Stomach smooth muscle (tissue), 2 donors: ENCODE results near the gene EHF.

Source experiments
- H3K27ac ChIP-seq: one replicate; pipeline ENCODE4 v1.7.0; 2013; ENCODE audit warnings: mild to moderate bottlenecking, low read length, inconsistent platforms
- H3K27me3 ChIP-seq, 2 donors: one replicate each; pipeline ENCODE4 v1.7.0; 2013; ENCODE audit warnings: low read length in 2 of 2; ENCODE audit not compliant: insufficient read depth in 2 of 2, control insufficient read depth in 1 of 2
- H3K36me3 ChIP-seq, 2 donors: one replicate each; pipeline ENCODE4 v1.7.0; 2013; ENCODE audit warnings: low read length in 2 of 2; ENCODE audit not compliant: control insufficient read depth in 2 of 2, insufficient read depth in 2 of 2
- H3K4me1 ChIP-seq: one replicate; pipeline ENCODE4 v1.7.0; 2013; ENCODE audit warnings: low read length; ENCODE audit not compliant: control insufficient read depth, insufficient read depth
- H3K4me3 ChIP-seq, 2 donors: one replicate each; pipeline ENCODE4 v1.7.0; 2013; ENCODE audit warnings: low read length in 2 of 2
- H3K9ac ChIP-seq, 2 donors: one replicate each; pipeline ENCODE4 v1.7.0; 2013; ENCODE audit warnings: low read length in 2 of 2, mild to moderate bottlenecking in 1 of 2
- H3K9me3 ChIP-seq, 2 donors: one replicate each; pipeline ENCODE4 v1.7.0; 2013; ENCODE audit warnings: low read length in 2 of 2; ENCODE audit not compliant: control insufficient read depth in 2 of 2
- donor health status: healthy.
- donor health status: Pancreatic carcinoma.

Gene EHF

GRCh38 chr11:34644669-34645406 lies 23.9 kb downstream of the EHF start:
- H3K36me3 ChIP-seq, result no peaks in the 10 kb centered on the region
- H3K4me1 ChIP-seq, result no peaks in the 10 kb centered on the region
- no peak overlapping the region for H3K27ac ChIP-seq

GRCh38 chr11:34646431-34646830 lies 25.5 kb downstream of the EHF start:
- no peaks in the 10 kb centered on the region for H3K4me1 ChIP-seq
- no peak overlapping the region for H3K4me3 ChIP-seq
- H3K9me3 ChIP-seq, result no peaks in the 10 kb centered on the region
- peaks cover 0 to 4% of the 10 kb centered on the region in 2 donors for H3K27me3 ChIP-seq
- no peaks in the 10 kb centered on the region for H3K36me3 ChIP-seq
- H3K27ac ChIP-seq, result no peak overlapping the region
- no peak overlapping the region for H3K9ac ChIP-seq

More at GRCh38 chr11:34644669-34645406, 23.9 kb downstream of the EHF start:
- Histone ChIP-seq H3K9ac (no peak overlapping the region), H3K9me3 (no peaks in the 10 kb centered on the region), H3K4me3 (no peak overlapping the region), H3K27me3 (peaks cover 0 to 2% of the 10 kb centered on the region in 2 donors)

- no peaks in the 10 kb centered on the region for H3K36me3 ChIP-seq
- H3K27me3 ChIP-seq, result peaks cover 0 to 4% of the 10 kb centered on the region in 2 donors
- H3K9me3 ChIP-seq, result no peaks in the 10 kb centered on the region
Measured at GRCh38 chr11:34647131-34647530, 26.2 kb downstream of the EHF start.

GRCh38 chr11:34647532-34647931 lies 26.6 kb downstream of the EHF start:
- Histone ChIP-seq H3K4me3 (no peak overlapping the region), H3K36me3 (no peaks in the 10 kb centered on the region), H3K27me3 (peaks cover 0 to 4% of the 10 kb centered on the region in 2 donors), H3K4me1 (no peaks in the 10 kb centered on the region), H3K9ac (no peak overlapping the region), H3K27ac (no peak overlapping the region), H3K9me3 (no peaks in the 10 kb centered on the region)

More at GRCh38 chr11:34647131-34647530, 26.2 kb downstream of the EHF start:
- no peak overlapping the region for H3K27ac ChIP-seq
- no peak overlapping the region for H3K9ac ChIP-seq
- H3K4me1 ChIP-seq, result no peaks in the 10 kb centered on the region
- H3K4me3 ChIP-seq, result no peak overlapping the region

- no peak overlapping the region for H3K4me3 ChIP-seq
- no peaks in the 10 kb centered on the region for H3K4me1 ChIP-seq
- no peak overlapping the region for H3K9ac ChIP-seq
- H3K9me3 ChIP-seq, result no peaks in the 10 kb centered on the region
- peaks cover 0 to 4% of the 10 kb centered on the region in 2 donors for H3K27me3 ChIP-seq
- H3K27ac ChIP-seq, result no peak overlapping the region
- H3K36me3 ChIP-seq, result no peaks in the 10 kb centered on the region
Measured at GRCh38 chr11:34648036-34648435, 27.1 kb downstream of the EHF start.

GRCh38 chr11:34649597-34649996 lies 28.7 kb downstream of the EHF start:
- Histone ChIP-seq H3K27me3 (peaks cover 0 to 4% of the 10 kb centered on the region in 2 donors), H3K9ac (no peak overlapping the region), H3K4me1 (no peaks in the 10 kb centered on the region), H3K4me3 (no peak overlapping the region), H3K36me3 (no peaks in the 10 kb centered on the region), H3K27ac (no peak overlapping the region), H3K9me3 (no peaks in the 10 kb centered on the region)

GRCh38 chr11:34650528-34650927 lies 29.6 kb downstream of the EHF start:
- Histone ChIP-seq H3K36me3 (no peaks in the 10 kb centered on the region), H3K4me1 (no peaks in the 10 kb centered on the region), H3K27me3 (peaks cover 0 to 4% of the 10 kb centered on the region in 2 donors), H3K9me3 (no peaks in the 10 kb centered on the region), H3K9ac (no peak overlapping the region), H3K4me3 (no peak overlapping the region), H3K27ac (no peak overlapping the region)

GRCh38 chr11:34651551-34651950 lies 30.7 kb downstream of the EHF start:
- Histone ChIP-seq H3K4me3 (no peak overlapping the region), H3K9me3 (no peaks in the 10 kb centered on the region), H3K9ac (no peak overlapping the region), H3K4me1 (no peaks in the 10 kb centered on the region), H3K36me3 (no peaks in the 10 kb centered on the region), H3K27ac (no peak overlapping the region), H3K27me3 (peaks cover 0 to 4% of the 10 kb centered on the region in 2 donors)

- Histone ChIP-seq H3K27ac (no peak overlapping the region), H3K4me3 (no peak overlapping the region)
Measured at GRCh38 chr11:34652191-34652973, 31.5 kb downstream of the EHF start.

GRCh38 chr11:34653031-34653430 lies 32.1 kb downstream of the EHF start:
- Histone ChIP-seq H3K27ac (no peak overlapping the region), H3K4me1 (no peaks in the 10 kb centered on the region), H3K9ac (no peak overlapping the region), H3K9me3 (no peaks in the 10 kb centered on the region), H3K4me3 (no peak overlapping the region), H3K36me3 (no peaks in the 10 kb centered on the region), H3K27me3 (peaks cover 0 to 4% of the 10 kb centered on the region in 2 donors)

More at GRCh38 chr11:34652191-34652973, 31.5 kb downstream of the EHF start:
- H3K9me3 ChIP-seq, result no peaks in the 10 kb centered on the region
- H3K27me3 ChIP-seq, result peaks cover 0 to 4% of the 10 kb centered on the region in 2 donors
- no peak overlapping the region for H3K9ac ChIP-seq
- no peaks in the 10 kb centered on the region for H3K36me3 ChIP-seq
- H3K4me1 ChIP-seq, result no peaks in the 10 kb centered on the region
